GM23338 (cell line): ENCODE measurements around the gene FAU. TPM values are rescaled to one million over a fixed set of nuclear protein-coding genes. Genes with fewer than 3 reads are reported as not detected.

Experiments
- ATAC-seq: fragments of 200-7000 bp; cut with Tn5 transposase; 3 replicates; pipeline ENCODE4 v1.9.1; 2020
- DNase-seq: peaks from one replicate; pipeline ENCODE4 v3.0.0-alpha.2; 2015; ENCODE audit warnings: low spot score
- H2AFZ ChIP-seq: fragments of 200-600 bp; sonication (generic); 2 replicates; pipeline ENCODE4 v1.8.0; 2016; ENCODE audit warnings: antibody characterized with exemption, mild to moderate bottlenecking, moderate library complexity
- H3F3A ChIP-seq: fragments of 200-600 bp; sonication (generic); replicated peaks from 2 replicates; pipeline ENCODE4 v1.8.0; 2017; ENCODE audit warnings: antibody characterized with exemption, mixed run types, low read depth
- H3K27ac ChIP-seq: fragments of 200-600 bp; sonication (generic); 2 replicates; pipeline ENCODE4 v1.6.1; 2016; ENCODE audit warnings: low read depth
- H3K27me3 ChIP-seq: fragments of 200-600 bp; sonication (generic); 2 replicates; pipeline ENCODE4 v1.8.0; 2016; ENCODE audit warnings: mild to moderate bottlenecking, mixed run types, moderate library complexity; ENCODE audit not compliant: insufficient read depth
- H3K36me3 ChIP-seq: fragments of 200-600 bp; sonication (generic); 2 replicates; pipeline ENCODE4 v1.8.0; 2016; ENCODE audit warnings: mild to moderate bottlenecking; ENCODE audit not compliant: insufficient read depth
- H3K4me1 ChIP-seq: fragments of 200-600 bp; sonication (generic); 2 replicates; pipeline ENCODE4 v1.8.0; 2016; ENCODE audit warnings: mild to moderate bottlenecking, moderate library complexity; ENCODE audit not compliant: insufficient read depth
- H3K4me2 ChIP-seq: fragments of 200-600 bp; sonication (generic); 2 replicates; pipeline ENCODE4 v1.7.1; 2017; ENCODE audit warnings: mixed run types
- H3K4me3 ChIP-seq: fragments of 200-600 bp; sonication (generic); 2 replicates; pipeline ENCODE4 v1.6.1; 2016; ENCODE audit warnings: mixed run types
- H3K79me2 ChIP-seq: fragments of 200-600 bp; sonication (generic); replicated peaks from 2 replicates; pipeline ENCODE4 v1.8.0; 2017; ENCODE audit warnings: mild to moderate bottlenecking; ENCODE audit not compliant: insufficient read depth
- H3K9me2 ChIP-seq: fragments of 200-600 bp; sonication (generic); 2 replicates; pipeline ENCODE4 v1.8.0; 2017; ENCODE audit not compliant: insufficient read depth
- H4K20me1 ChIP-seq: fragments of 200-600 bp; sonication (generic); replicated peaks from 2 replicates; pipeline ENCODE4 v1.8.0; 2017; ENCODE audit warnings: mild to moderate bottlenecking; ENCODE audit not compliant: insufficient read depth
- H3K27ac Mint-ChIP-seq: 2 replicates; pipeline ENCODE4 v1.8.0; 2020; ENCODE audit warnings: inconsistent platforms, mild to moderate bottlenecking, moderate library complexity, mixed read lengths
- H3K27me3 Mint-ChIP-seq: 3 replicates; pipeline ENCODE4 v1.8.0; 2022; ENCODE audit warnings: low read depth, mild to moderate bottlenecking, moderate library complexity, mixed read lengths, inconsistent platforms; ENCODE audit not compliant: insufficient read depth, poor library complexity
- H3K36me3 Mint-ChIP-seq: 3 replicates; pipeline ENCODE4 v1.8.0; 2021; ENCODE audit warnings: low read depth, mild to moderate bottlenecking, inconsistent platforms, moderate library complexity, mixed read lengths
- H3K4me1 Mint-ChIP-seq: 3 replicates; pipeline ENCODE4 v1.8.0; 2020; ENCODE audit warnings: mild to moderate bottlenecking, inconsistent platforms, mixed read lengths
- H3K4me3 Mint-ChIP-seq: 3 replicates; pipeline ENCODE4 v1.8.0; 2021; ENCODE audit warnings: moderate library complexity, mild to moderate bottlenecking, inconsistent platforms, mixed read lengths
- H3K9me3 Mint-ChIP-seq: 3 replicates; pipeline ENCODE4 v1.8.0; 2020; ENCODE audit warnings: moderate library complexity, mild to moderate bottlenecking, inconsistent platforms, mixed read lengths
- EZH2 ChIP-seq: fragments of 200-600 bp; sonication (generic); IDR thresholded peaks from one replicate; pipeline ENCODE4 v1.8.0; 2017; ENCODE audit warnings: antibody characterized with exemption, mild to moderate bottlenecking, low read depth; ENCODE audit not compliant: unreplicated experiment
- POLR2AphosphoS5 ChIP-seq: IDR thresholded peaks from 2 replicates; pipeline ENCODE4 v1.6.1; 2016; ENCODE audit warnings: antibody characterized with exemption, low read depth
- ZNF331 ChIP-seq: fragments of 250-450 bp; sonication (Bioruptor Pico); IDR thresholded peaks from 2 replicates; pipeline ENCODE4 v1.5.0; 2020; ENCODE audit warnings: low read depth, mild to moderate bottlenecking, moderate library complexity
- polyA plus RNA-seq: library from polyadenylated mRNA; unstranded; fragments of >200 nt; fragmentation: Nextera tagmentation; extraction: Ambion mirVana; gene quantifications from 2 replicates; pipeline ENCODE4 v1.2.1, GENCODE V29; 2016
- total RNA-seq: library from RNA; depleted of rRNA; stranded (reverse); fragments of >200 nt; shearing (Covaris generic); gene quantifications from 2 replicates; pipeline ENCODE4 v1.2.3, GENCODE V29; 2014
- TF ChIP-seq, protein P1 (sequence below): fragments of 250-450 bp; sonication (Bioruptor Pico); IDR thresholded peaks from 2 replicates; pipeline ENCODE4 v1.5.0; 2020; ENCODE audit warnings: mild to moderate bottlenecking, moderate library complexity
- TF ChIP-seq, protein P2 (sequence below): IDR thresholded peaks from 2 replicates; pipeline ENCODE4 v1.6.1; 2016; ENCODE audit warnings: antibody characterized with exemption

FAU gene
- total and polyA plus RNA-seq, 2 experiments from 2014 or later, result 262 to 1,177 TPM

DNA sequence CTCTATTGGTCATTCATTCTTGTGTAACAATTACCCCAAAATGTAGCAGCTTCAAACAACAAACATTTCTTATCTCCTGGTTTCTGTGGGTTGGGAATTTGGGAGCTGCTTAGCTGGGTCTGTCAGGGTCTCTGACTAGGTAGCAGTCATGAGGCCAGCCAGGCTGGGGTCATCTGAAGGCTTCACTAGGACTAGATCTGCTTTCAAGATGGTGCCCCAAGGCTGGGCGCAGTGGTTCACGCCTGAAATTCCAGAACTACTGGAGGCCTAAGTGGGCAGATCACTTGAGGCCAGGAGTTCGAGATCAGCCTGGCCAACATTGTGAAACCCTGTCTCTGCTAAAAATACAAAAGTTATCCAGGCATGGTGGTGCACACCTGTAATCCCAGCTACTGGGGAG is 35.0 kb upstream of the FAU start (continued):
- no peak for TF ChIP-seq EZH2
- no peak for TF ChIP-seq ZNF331 (CRISPR knock-in tag)
- TF ChIP-seq, protein P1, sequence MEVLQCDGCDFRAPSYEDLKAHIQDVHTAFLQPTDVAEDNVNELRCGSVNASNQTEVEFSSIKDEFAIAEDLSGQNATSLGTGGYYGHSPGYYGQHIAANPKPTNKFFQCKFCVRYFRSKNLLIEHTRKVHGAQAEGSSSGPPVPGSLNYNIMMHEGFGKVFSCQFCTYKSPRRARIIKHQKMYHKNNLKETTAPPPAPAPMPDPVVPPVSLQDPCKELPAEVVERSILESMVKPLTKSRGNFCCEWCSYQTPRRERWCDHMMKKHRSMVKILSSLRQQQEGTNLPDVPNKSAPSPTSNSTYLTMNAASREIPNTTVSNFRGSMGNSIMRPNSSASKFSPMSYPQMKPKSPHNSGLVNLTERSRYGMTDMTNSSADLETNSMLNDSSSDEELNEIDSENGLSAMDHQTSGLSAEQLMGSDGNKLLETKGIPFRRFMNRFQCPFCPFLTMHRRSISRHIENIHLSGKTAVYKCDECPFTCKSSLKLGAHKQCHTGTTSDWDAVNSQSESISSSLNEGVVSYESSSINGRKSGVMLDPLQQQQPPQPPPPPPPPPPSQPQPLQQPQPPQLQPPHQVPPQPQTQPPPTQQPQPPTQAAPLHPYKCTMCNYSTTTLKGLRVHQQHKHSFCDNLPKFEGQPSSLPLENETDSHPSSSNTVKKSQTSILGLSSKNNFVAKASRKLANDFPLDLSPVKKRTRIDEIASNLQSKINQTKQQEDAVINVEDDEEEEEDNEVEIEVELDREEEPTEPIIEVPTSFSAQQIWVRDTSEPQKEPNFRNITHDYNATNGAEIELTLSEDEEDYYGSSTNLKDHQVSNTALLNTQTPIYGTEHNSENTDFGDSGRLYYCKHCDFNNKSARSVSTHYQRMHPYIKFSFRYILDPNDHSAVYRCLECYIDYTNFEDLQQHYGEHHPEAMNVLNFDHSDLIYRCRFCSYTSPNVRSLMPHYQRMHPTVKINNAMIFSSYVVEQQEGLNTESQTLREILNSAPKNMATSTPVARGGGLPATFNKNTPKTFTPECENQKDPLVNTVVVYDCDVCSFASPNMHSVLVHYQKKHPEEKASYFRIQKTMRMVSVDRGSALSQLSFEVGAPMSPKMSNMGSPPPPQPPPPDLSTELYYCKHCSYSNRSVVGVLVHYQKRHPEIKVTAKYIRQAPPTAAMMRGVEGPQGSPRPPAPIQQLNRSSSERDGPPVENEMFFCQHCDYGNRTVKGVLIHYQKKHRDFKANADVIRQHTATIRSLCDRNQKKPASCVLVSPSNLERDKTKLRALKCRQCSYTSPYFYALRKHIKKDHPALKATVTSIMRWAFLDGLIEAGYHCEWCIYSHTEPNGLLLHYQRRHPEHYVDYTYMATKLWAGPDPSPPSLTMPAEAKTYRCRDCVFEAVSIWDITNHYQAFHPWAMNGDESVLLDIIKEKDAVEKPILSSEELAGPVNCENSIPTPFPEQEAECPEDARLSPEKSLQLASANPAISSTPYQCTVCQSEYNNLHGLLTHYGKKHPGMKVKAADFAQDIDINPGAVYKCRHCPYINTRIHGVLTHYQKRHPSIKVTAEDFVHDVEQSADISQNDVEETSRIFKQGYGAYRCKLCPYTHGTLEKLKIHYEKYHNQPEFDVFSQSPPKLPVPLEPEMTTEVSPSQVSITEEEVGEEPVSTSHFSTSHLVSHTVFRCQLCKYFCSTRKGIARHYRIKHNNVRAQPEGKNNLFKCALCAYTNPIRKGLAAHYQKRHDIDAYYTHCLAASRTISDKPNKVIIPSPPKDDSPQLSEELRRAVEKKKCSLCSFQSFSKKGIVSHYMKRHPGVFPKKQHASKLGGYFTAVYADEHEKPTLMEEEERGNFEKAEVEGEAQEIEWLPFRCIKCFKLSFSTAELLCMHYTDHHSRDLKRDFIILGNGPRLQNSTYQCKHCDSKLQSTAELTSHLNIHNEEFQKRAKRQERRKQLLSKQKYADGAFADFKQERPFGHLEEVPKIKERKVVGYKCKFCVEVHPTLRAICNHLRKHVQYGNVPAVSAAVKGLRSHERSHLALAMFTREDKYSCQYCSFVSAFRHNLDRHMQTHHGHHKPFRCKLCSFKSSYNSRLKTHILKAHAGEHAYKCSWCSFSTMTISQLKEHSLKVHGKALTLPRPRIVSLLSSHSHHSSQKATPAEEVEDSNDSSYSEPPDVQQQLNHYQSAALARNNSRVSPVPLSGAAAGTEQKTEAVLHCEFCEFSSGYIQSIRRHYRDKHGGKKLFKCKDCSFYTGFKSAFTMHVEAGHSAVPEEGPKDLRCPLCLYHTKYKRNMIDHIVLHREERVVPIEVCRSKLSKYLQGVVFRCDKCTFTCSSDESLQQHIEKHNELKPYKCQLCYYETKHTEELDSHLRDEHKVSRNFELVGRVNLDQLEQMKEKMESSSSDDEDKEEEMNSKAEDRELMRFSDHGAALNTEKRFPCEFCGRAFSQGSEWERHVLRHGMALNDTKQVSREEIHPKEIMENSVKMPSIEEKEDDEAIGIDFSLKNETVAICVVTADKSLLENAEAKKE, result no peak

DNA sequence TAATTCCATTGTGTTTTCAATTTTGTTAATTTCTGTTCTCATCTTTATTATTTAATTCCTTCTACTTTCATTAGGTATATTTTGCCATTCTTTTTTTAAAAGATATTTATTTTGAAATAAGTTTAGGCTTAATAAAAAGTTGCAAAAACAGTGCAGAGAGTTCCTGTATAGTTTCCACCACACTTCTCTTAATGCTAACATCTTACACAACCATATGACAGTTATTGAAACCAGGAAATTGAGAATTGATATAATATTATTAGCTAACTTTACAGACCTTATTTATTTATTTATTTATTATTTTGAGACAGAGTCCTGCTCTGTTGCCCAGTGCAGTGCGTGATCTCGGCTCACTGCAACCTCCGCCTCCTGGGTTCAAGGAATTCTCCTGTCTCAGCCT is 34.3 kb upstream of the FAU start:
- Histone ChIP-seq H3K79me2 (no peaks in the 10 kb centered on the region), H2AFZ (no peak overlapping the region), H3K4me2 (no peak overlapping the region), H3K27me3 (no peaks in the 10 kb centered on the region), H3K4me1 (no peaks in the 10 kb centered on the region), H3F3A (no peaks in the 10 kb centered on the region), H3K27ac (no peak overlapping the region), H3K36me3 (no peaks in the 10 kb centered on the region), H4K20me1 (no peaks in the 10 kb centered on the region), H3K4me3 (no peak overlapping the region), H3K9me2 (no peaks in the 10 kb centered on the region)
- H3K4me1 Mint-ChIP-seq, result no peaks in the 10 kb centered on the region
- no peaks in the 10 kb centered on the region; the same call in 2 of the 3 replicates for H3K36me3 Mint-ChIP-seq
- no peak for TF ChIP-seq POLR2AphosphoS5
- no peak for TF ChIP-seq EZH2
- TF ChIP-seq, protein P2, sequence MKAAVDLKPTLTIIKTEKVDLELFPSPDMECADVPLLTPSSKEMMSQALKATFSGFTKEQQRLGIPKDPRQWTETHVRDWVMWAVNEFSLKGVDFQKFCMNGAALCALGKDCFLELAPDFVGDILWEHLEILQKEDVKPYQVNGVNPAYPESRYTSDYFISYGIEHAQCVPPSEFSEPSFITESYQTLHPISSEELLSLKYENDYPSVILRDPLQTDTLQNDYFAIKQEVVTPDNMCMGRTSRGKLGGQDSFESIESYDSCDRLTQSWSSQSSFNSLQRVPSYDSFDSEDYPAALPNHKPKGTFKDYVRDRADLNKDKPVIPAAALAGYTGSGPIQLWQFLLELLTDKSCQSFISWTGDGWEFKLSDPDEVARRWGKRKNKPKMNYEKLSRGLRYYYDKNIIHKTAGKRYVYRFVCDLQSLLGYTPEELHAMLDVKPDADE, result no peak
- H3K4me3 Mint-ChIP-seq, result no peak overlapping the region
- DNase-seq, result no peak
- peaks cover 3% of the 10 kb centered on the region for H3K27me3 Mint-ChIP-seq
- no peaks in the 10 kb centered on the region for H3K9me3 Mint-ChIP-seq
- no peak for ATAC-seq
- H3K27ac Mint-ChIP-seq, result no peak overlapping the region
